ENCODE results near the gene FIGLA. TPM values are rescaled to one million over a fixed set of nuclear protein-coding genes. Genes with fewer than 3 reads are reported as not detected.

The FIGLA gene
- total and polyA plus RNA-seq, 2 of the 8 experiments (the other 6 are each of a cell fraction or from before 2014, with no cell fraction given) = not detected

GRCh38 chr2:70817284-70817954 is 27.0 kb upstream of the FIGLA start (continued):
- TF ChIP-seq, protein P1, sequence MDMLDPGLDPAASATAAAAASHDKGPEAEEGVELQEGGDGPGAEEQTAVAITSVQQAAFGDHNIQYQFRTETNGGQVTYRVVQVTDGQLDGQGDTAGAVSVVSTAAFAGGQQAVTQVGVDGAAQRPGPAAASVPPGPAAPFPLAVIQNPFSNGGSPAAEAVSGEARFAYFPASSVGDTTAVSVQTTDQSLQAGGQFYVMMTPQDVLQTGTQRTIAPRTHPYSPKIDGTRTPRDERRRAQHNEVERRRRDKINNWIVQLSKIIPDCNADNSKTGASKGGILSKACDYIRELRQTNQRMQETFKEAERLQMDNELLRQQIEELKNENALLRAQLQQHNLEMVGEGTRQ (IDR thresholded peaks at IDR 0.05; ENCODE audit: low read length) = no peak
